HG03064 (cell line): Measurements from ENCODE around the gene MYPOP.
A peak's percentile ranks its signal among the peaks of the same experiment; 100 is the strongest.

Experiments
- ATAC-seq: cut with Tn5 transposase; IDR thresholded peaks from one replicate; pipeline ENCODE4 v1.9.1; 2021; ENCODE audit warnings: low read depth; ENCODE audit not compliant: unreplicated experiment

MYPOP gene

GRCh38 chr19:45864629-45865082 lies 37.8 kb downstream of the MYPOP start:
- no peak for ATAC-seq

- ATAC-seq, result no peak
Observed at GRCh38 chr19:45863840-45864628, 38.4 kb downstream of the MYPOP start, which contains the start of gene FOXA3. TSS of gene FOXA3 (plus strand) at chr19:45864326. CDS start at chr19:45864457, 131 bp downstream.

GRCh38 chr19:45863335-45863839 lies 39.0 kb downstream of the MYPOP start:
- no peak for ATAC-seq

DNA sequence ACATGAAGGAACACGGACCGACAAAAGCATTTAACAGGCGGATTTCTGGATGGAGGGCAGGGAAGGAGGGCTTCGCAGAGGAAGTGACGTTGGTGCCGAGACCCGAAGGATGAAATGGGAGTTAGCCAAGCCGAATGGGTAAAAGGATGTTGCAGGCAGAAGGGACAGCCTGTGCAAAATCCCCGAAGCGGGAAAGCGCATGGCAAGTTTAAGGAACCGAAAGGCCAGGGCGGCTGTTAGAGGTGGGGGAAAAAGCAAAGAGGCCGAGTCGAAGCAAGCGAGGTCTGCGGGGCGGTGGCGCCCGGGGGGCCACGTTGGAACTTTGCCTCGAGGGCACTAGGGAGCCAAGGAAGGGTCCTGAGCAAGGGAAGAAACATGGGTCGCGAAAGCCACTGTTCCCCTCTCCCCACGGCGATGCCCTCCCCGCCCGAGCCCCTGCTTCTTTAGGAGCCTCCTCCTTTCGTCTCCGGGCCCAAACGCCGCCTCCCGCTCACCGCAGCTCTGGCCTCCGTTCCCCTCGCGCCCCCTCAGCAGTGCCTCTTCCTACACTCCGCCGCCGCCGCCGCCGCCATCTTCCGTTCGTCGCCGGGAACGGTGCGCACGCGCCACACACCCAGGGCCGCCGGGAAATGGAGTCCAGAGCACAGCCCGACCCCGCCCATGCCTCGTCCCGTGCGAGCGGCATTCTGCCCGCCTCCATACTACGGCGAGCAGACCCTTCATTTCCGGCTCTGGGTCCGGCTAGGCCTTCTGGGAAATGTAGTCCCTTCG lies 39.7 kb downstream of the MYPOP start, which contains the start of gene SYMPK:
Gene SYMPK, minus strand, starts transcription at position 584 of the 771 bp plus-strand sequence. CDS start 8,652 bp downstream, outside the sequence.
- ATAC-seq, result peak; percentile 87

GRCh38 chr19:45862271-45862563 lies 40.2 kb downstream of the MYPOP start:
- no peak for ATAC-seq

DNA sequence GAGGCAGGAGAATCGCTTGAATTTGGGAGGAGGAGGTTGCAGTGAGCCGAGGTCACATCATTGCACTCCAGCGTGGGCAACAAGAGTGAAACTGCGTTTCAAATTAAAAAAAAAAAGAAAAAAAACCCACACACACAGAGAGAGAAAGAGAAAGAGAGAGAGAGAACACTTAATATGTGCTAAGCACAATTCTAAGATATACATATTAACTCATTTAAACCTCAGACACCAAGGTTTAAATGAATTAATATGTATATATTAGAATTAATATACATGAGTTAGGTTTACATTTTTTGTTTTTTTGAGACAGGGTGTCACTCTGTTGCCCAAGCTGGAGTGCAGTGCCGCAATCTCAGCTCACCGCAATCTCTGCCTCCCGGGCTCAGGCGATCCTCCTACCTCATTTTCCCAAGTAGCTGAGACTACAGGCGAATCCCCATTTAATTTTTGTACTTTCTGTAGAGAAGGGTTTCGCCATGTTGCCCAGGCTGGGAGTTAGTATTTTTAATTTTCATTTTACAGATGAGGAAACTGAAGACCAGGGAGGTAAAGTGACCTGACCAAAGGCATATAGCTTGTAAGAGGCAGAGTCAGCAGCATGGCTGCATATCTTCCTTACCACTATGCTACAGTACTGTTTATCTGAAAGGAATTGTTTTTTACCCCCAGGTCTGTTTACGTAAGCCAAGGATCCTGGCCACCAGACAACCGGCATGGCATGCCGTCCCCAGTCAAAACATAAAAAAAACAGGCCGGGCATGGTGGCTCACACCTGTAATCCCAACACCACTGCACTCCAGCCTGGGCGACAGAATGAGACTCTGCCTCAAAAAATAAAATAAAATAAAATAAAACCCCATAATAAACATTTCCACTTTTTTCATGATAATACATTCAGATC lies 41.8 kb downstream of the MYPOP start:
- no peak for ATAC-seq

GRCh38 chr19:45854167-45854778 lies 48.1 kb downstream of the MYPOP start:
- no peak for ATAC-seq

DNA sequence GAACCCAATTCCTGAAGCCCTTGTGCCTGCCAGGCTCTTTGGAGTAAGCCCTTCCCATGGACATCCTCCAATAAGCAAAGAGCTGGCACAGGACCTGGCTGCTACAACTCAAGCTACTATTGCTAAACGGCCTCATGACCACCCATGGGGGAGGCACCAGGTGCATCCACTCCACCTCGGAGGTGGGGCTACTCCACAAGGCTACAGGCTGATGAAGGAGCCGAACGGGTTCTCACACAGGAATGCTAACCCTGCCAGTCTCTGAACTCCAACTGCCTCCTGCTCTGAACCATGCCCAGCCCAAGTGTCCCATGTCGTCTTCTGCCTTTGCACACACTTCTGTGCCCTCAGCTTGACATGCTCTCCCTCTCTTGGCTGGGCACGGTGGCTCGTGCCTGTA lies 49.4 kb downstream of the MYPOP start:
- ATAC-seq, result no peak

- no peak for ATAC-seq
Observed at GRCh38 chr19:45852145-45852750, 50.2 kb downstream of the MYPOP start.

GRCh38 chr19:45848922-45849321 lies 53.5 kb downstream of the MYPOP start:
- ATAC-seq, result no peak

DNA sequence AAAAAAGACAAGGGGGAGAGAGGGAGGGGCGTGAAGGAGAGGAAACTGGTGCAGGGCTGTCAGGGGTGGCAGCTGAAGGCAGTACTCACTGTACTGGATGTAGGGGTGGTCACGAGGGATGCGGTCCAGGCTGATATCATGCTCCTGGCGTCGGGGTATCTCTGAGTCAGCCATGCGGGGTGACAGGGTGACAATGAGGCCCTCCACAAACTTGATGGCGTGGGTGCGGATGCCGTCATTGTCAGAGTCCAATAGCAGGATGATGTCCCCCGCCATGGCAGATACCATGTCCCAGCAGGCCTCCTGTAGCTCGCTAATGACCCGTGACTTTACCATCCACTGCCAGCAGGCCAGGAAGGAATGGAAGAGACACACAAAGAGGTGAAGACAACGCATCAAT lies 54.8 kb downstream of the MYPOP start:
- no peak for ATAC-seq

DNA sequence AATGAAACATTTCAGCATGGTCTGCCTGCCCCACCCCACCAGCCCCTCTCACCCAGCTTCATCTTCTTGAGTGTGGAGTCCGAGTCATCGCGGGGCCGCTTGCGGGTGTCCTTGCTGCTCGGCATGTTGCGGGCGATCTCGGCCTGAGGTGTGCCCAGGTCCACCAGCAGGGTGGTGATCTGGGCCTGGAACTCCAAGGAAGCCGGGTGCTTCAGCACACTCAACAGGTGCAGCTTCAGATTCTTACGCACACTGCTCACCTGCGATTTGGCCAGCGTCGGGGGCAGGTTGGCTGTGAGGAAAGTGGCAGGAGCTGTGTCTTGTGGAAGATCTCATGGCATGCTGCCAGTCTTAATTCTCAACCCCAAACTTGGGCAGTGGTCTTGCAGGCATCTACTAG lies 60.2 kb downstream of the MYPOP start:
- no peak for ATAC-seq
